HepG2 (cell line): ENCODE data around the gene ALOXE3. TPM values are rescaled to one million over a fixed set of nuclear protein-coding genes. Genes with fewer than 3 reads are reported as not detected.

ENCODE experiments used
- ATAD3A ChIP-seq: sonication (generic); formaldehyde crosslinking; IDR thresholded peaks from 2 replicates; pipeline ENCODE4 v1.4.0; 2020; ENCODE audit warnings: missing genetic modification reagents
- ATM ChIP-seq: fragments of 450-650 bp; IDR thresholded peaks from 2 replicates; pipeline ENCODE4 v1.7.1; 2017; ENCODE audit warnings: mild to moderate bottlenecking, borderline replicate concordance
- BCL6 ChIP-seq: IDR thresholded peaks from 2 replicates; pipeline ENCODE4 v1.6.1; 2016; ENCODE audit warnings: missing genetic modification reagents, missing compliant biosample characterization
- CREM ChIP-seq, 2 experiments: sonication (generic) in 1 of 2; formaldehyde crosslinking in 1 of 2; IDR thresholded peaks; 2 replicates each; pipeline versions ENCODE4 v1.4.0 to v1.6.1; 2016 to 2020; ENCODE audit warnings: antibody characterized with exemption in 1 of 2, mild to moderate bottlenecking in 1 of 2, missing genetic modification reagents in 1 of 2
- FOXO1 ChIP-seq: sonication (generic); formaldehyde crosslinking; IDR thresholded peaks from 2 replicates; pipeline ENCODE4 v1.4.0; 2020; ENCODE audit warnings: missing genetic modification reagents
- FOXP1 ChIP-seq, 2 experiments: fragments of 450-650 bp in 1 of 2; IDR thresholded peaks; 2 replicates each; pipeline ENCODE4 v1.6.1; 2017 to 2018; ENCODE audit warnings: antibody characterized with exemption in 1 of 2
- KLF12 ChIP-seq: sonication (generic); formaldehyde crosslinking; IDR thresholded peaks from 2 replicates; pipeline ENCODE4 v1.4.0; 2020; ENCODE audit warnings: missing genetic modification reagents, borderline replicate concordance
- KLF13 ChIP-seq: sonication (generic); formaldehyde crosslinking; IDR thresholded peaks from 2 replicates; pipeline ENCODE4 v1.4.0; 2020; ENCODE audit warnings: mild to moderate bottlenecking, missing genetic modification reagents
- MBD4 ChIP-seq: IDR thresholded peaks from 2 replicates; pipeline ENCODE4 v1.6.1; 2012; ENCODE audit warnings: low read length, inconsistent platforms, borderline replicate concordance
- SAP130 ChIP-seq: IDR thresholded peaks from 2 replicates; pipeline ENCODE4 v1.6.1; 2016; ENCODE audit warnings: low read depth
- SMC3 ChIP-seq: IDR thresholded peaks from 2 replicates; pipeline ENCODE4 v1.6.1; 2011; ENCODE audit warnings: low read length, improper control_type of control experiment
- SPEN ChIP-seq: sonication (generic); formaldehyde crosslinking; IDR thresholded peaks from 2 replicates; pipeline ENCODE4 v1.5.1; 2020; ENCODE audit warnings: low read depth, mild to moderate bottlenecking, missing genetic modification reagents
- TBX2 ChIP-seq: sonication (generic); formaldehyde crosslinking; IDR thresholded peaks from 2 replicates; pipeline ENCODE4 v1.5.0; 2020; ENCODE audit warnings: missing genetic modification reagents, mild to moderate bottlenecking, borderline replicate concordance
- TSC22D2 ChIP-seq: sonication (generic); formaldehyde crosslinking; IDR thresholded peaks from 2 replicates; pipeline ENCODE4 v1.5.1; 2020; ENCODE audit warnings: missing genetic modification reagents, mild to moderate bottlenecking, borderline replicate concordance
- ZNF124 ChIP-seq: sonication (generic); formaldehyde crosslinking; IDR thresholded peaks from 2 replicates; pipeline ENCODE4 v1.4.0; 2020; ENCODE audit warnings: missing genetic modification reagents
- ZNF557 ChIP-seq: sonication (generic); formaldehyde crosslinking; IDR thresholded peaks from 2 replicates; pipeline ENCODE4 v1.4.0; 2020; ENCODE audit warnings: missing genetic modification reagents
- ZNF615 ChIP-seq: sonication (generic); formaldehyde crosslinking; IDR thresholded peaks from 2 replicates; pipeline ENCODE4 v1.5.0; 2020; ENCODE audit warnings: mild to moderate bottlenecking, missing genetic modification reagents, borderline replicate concordance
- ZNF772 ChIP-seq: sonication (generic); formaldehyde crosslinking; IDR thresholded peaks from 2 replicates; pipeline ENCODE4 v1.5.0; 2020; ENCODE audit warnings: mild to moderate bottlenecking, missing genetic modification reagents
- polyA plus RNA-seq, 8 experiments: library from polyadenylated mRNA; depleted of rRNA in 3 of 8; stranded (reverse) in 7 of 8; unstranded in 1 of 8; fragments of >200 nt; fragmentation: Illumina TruSeq in 4 of 8; extraction: Trizol in 4 of 8; gene quantifications; 2 replicates each; pipeline versions ENCODE4 v1.2.1 to v1.2.3, GENCODE V29; 2011 to 2016; ENCODE audit warnings: low read depth in 4 of 8, missing spikeins in 1 of 8, mixed read lengths in 1 of 8; ENCODE audit not compliant: insufficient read depth in 1 of 8
- total RNA-seq, 5 experiments: library from RNA; depleted of rRNA; stranded (reverse); fragments of >200 nt; fragmentation: Illumina TruSeq; extraction: Trizol; gene quantifications; 2 replicates each; pipeline ENCODE4 v1.2.3, GENCODE V29; 2016; ENCODE audit warnings: low read depth in 1 of 5
- TF ChIP-seq, protein P1 (sequence below): IDR thresholded peaks from 2 replicates; pipeline ENCODE4 v1.6.1; 2018; ENCODE audit warnings: missing genetic modification reagents, mild to moderate bottlenecking, missing compliant biosample characterization
- TF ChIP-seq, protein P2 (sequence below): IDR thresholded peaks from 2 replicates; pipeline ENCODE4 v1.6.1; 2016; ENCODE audit warnings: mild to moderate bottlenecking
- TF ChIP-seq, protein P3 (sequence below): sonication (generic); formaldehyde crosslinking; IDR thresholded peaks from 2 replicates; pipeline ENCODE4 v1.5.1; 2020; ENCODE audit warnings: missing genetic modification reagents, mild to moderate bottlenecking, borderline replicate concordance
- TF ChIP-seq, protein P4 (sequence below): sonication (generic); formaldehyde crosslinking; conservative IDR thresholded peaks from 2 replicates; pipeline ENCODE4 v1.4.0; 2020; ENCODE audit warnings: mild to moderate bottlenecking, missing genetic modification reagents, moderate library complexity

Gene ALOXE3
- total and polyA plus RNA-seq, 2 of the 13 experiments (the other 11 are each of a cell fraction or from before 2014, with no cell fraction given), result 0.07 TPM; not detected in 1

DNA sequence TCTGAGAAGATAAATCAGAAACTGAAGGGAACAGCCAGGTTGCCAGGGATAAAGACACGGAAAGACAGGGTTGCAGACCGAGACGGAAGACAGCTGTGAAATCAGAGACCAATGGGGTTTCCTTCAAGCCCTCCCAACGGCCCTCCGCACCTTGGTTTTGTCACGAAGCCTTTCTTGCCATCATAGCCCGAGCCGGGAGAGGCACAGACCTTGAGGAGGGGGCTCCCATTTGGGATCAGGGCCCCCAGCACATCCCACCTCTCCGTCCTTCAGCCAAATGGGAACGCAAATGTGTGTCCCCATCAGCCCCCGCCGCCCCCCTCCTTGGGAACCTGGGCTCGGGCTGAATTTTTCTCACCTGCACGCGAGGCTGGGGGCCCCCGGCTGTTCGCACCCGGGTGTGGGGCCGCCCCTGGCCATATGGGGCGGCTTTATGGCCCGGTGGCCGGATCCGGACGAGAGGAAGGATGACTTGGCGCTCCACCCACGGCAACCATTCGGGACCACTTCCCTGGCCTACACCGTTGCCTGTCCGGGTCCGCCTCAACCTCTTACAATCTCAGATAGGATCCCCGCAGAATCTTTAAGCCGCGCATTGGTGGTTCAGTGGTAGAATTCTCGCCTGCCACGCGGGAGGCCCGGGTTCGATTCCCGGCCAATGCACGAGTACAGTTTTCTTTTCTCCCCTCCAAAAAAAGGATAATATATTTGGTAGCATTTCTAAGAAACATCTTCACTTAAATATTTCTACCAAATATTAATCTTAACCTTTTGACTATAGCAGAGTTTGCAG lies 7.0 kb upstream of the ALOXE3 start (continued):
- TF ChIP-seq ZNF615 (CRISPR knock-in tag), result no peak
- peak; percentile 50 for TF ChIP-seq SAP130 (CRISPR knock-in tag)
- TF ChIP-seq ZNF557, result no peak
- TF ChIP-seq CREM (IDR thresholded peaks at IDR 0.05), result no peak
- no peak for TF ChIP-seq CREM (CRISPR knock-in tag; IDR thresholded peaks at IDR 0.05)
- TF ChIP-seq SPEN (CRISPR knock-in tag), result no peak
- TF ChIP-seq, protein P1, sequence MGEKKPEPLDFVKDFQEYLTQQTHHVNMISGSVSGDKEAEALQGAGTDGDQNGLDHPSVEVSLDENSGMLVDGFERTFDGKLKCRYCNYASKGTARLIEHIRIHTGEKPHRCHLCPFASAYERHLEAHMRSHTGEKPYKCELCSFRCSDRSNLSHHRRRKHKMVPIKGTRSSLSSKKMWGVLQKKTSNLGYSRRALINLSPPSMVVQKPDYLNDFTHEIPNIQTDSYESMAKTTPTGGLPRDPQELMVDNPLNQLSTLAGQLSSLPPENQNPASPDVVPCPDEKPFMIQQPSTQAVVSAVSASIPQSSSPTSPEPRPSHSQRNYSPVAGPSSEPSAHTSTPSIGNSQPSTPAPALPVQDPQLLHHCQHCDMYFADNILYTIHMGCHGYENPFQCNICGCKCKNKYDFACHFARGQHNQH, result peak; percentile 65; the same call in 1 of the 2 replicates
- no peak for TF ChIP-seq SMC3
- TF ChIP-seq TBX2, result peak; percentile 61
- TF ChIP-seq MBD4, result no peak
- 0 out of 2 replicates have a peak, but pooled peaks have one; percentile 47 for TF ChIP-seq ZNF772 (CRISPR knock-in tag)
- TF ChIP-seq FOXO1 (CRISPR knock-in tag), result no peak
- peak; percentile 43; the same call in 1 of the 2 replicates for TF ChIP-seq BCL6 (CRISPR knock-in tag)
- no peak for TF ChIP-seq KLF13 (CRISPR knock-in tag)
- peak; percentile 62; the same call in 1 of the 2 replicates for TF ChIP-seq ZNF124
- TF ChIP-seq, protein P2, sequence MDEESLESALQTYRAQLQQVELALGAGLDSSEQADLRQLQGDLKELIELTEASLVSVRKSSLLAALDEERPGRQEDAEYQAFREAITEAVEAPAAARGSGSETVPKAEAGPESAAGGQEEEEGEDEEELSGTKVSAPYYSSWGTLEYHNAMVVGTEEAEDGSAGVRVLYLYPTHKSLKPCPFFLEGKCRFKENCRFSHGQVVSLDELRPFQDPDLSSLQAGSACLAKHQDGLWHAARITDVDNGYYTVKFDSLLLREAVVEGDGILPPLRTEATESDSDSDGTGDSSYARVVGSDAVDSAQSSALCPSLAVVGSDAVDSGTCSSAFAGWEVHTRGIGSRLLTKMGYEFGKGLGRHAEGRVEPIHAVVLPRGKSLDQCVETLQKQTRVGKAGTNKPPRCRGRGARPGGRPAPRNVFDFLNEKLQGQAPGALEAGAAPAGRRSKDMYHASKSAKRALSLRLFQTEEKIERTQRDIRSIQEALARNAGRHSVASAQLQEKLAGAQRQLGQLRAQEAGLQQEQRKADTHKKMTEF (CRISPR knock-in tag), result peak; percentile 83
- TF ChIP-seq FOXP1 (IDR thresholded peaks at IDR 0.05), result no peak
- no peak for TF ChIP-seq FOXP1 (CRISPR knock-in tag; IDR thresholded peaks at IDR 0.05)
- no peak for TF ChIP-seq ATM
- no peak for TF ChIP-seq KLF12 (CRISPR knock-in tag)
- TF ChIP-seq, protein P3, sequence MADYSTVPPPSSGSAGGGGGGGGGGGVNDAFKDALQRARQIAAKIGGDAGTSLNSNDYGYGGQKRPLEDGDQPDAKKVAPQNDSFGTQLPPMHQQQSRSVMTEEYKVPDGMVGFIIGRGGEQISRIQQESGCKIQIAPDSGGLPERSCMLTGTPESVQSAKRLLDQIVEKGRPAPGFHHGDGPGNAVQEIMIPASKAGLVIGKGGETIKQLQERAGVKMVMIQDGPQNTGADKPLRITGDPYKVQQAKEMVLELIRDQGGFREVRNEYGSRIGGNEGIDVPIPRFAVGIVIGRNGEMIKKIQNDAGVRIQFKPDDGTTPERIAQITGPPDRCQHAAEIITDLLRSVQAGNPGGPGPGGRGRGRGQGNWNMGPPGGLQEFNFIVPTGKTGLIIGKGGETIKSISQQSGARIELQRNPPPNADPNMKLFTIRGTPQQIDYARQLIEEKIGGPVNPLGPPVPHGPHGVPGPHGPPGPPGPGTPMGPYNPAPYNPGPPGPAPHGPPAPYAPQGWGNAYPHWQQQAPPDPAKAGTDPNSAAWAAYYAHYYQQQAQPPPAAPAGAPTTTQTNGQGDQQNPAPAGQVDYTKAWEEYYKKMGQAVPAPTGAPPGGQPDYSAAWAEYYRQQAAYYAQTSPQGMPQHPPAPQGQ (CRISPR knock-in tag), result no peak
- peak; percentile 25; the same call in 1 of the 2 replicates for TF ChIP-seq TSC22D2 (CRISPR knock-in tag)
- TF ChIP-seq ATAD3A (CRISPR knock-in tag), result no peak
- TF ChIP-seq, protein P4, sequence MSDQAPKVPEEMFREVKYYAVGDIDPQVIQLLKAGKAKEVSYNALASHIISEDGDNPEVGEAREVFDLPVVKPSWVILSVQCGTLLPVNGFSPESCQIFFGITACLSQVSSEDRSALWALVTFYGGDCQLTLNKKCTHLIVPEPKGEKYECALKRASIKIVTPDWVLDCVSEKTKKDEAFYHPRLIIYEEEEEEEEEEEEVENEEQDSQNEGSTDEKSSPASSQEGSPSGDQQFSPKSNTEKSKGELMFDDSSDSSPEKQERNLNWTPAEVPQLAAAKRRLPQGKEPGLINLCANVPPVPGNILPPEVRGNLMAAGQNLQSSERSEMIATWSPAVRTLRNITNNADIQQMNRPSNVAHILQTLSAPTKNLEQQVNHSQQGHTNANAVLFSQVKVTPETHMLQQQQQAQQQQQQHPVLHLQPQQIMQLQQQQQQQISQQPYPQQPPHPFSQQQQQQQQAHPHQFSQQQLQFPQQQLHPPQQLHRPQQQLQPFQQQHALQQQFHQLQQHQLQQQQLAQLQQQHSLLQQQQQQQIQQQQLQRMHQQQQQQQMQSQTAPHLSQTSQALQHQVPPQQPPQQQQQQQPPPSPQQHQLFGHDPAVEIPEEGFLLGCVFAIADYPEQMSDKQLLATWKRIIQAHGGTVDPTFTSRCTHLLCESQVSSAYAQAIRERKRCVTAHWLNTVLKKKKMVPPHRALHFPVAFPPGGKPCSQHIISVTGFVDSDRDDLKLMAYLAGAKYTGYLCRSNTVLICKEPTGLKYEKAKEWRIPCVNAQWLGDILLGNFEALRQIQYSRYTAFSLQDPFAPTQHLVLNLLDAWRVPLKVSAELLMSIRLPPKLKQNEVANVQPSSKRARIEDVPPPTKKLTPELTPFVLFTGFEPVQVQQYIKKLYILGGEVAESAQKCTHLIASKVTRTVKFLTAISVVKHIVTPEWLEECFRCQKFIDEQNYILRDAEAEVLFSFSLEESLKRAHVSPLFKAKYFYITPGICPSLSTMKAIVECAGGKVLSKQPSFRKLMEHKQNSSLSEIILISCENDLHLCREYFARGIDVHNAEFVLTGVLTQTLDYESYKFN (CRISPR knock-in tag), result no peak
